HG03025 (cell line): Measurements from ENCODE around the gene ARID1B.

Experiments
- ATAC-seq: cut with Tn5 transposase; IDR thresholded peaks from one replicate; pipeline ENCODE4 v1.9.1; 2021; ENCODE audit warnings: mild to moderate bottlenecking, moderate library complexity; ENCODE audit not compliant: unreplicated experiment, low FRiP score

The ARID1B gene

DNA sequence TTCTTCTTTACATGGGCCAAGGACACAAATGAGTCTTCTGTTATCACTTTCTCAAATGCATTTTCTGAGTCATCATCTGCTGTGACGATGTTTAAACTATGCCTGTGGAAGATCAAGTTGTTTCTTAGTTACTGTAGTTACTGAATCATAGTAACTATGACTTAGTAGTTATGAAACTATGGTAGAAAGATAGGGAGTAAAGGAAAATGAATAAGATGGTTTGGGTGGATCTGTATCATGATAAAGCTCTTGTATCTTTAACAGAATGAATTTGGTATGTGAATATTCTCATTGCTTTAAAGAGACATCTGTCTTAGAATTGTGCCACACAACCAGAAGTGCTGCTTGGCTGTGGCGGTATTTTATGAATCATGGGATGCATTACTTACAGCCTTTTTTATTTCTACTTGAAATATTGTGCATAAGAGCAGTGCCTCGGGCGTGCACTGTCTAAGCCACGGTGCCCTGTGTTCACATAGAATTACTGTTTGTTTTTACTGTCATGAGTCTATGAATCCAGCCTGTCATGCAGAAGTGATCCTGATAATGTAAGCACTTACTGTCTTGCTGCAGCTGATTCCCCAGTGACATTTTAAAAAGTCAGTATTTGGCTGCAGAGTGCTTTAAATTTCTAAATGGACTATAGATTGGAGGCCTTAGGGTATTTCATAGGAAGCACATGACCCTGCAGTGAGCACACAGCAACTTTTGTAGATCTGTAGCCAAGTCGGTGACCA is 330.9 kb downstream of the ARID1B start:
- ATAC-seq, result no peak

GRCh38 chr6:157108923-157109322 is 331.7 kb downstream of the ARID1B start:
- ATAC-seq, result no peak

- ATAC-seq, result no peak
These were observed 333.4 kb downstream of the ARID1B start for GRCh38 chr6:157110607-157111006.

DNA sequence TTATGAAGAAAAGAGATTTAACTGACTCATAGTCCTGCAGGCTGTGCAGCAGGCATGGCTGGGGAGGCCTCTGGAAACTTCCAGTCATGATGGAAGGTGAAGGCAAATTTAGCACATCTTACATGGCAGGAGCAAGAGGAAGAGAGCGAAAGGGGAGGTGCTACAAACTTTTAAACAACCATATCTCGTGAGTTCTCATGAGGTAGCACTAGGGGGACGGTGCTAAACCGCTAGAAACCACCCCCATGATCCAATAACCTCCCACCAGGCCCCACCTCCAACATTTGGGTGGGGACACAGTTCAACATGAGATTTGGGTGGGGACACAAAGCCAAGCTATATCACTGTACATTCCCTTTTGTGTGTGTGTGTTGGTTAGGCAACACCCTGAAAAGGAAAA is 336.2 kb downstream of the ARID1B start:
- ATAC-seq, result no peak

DNA sequence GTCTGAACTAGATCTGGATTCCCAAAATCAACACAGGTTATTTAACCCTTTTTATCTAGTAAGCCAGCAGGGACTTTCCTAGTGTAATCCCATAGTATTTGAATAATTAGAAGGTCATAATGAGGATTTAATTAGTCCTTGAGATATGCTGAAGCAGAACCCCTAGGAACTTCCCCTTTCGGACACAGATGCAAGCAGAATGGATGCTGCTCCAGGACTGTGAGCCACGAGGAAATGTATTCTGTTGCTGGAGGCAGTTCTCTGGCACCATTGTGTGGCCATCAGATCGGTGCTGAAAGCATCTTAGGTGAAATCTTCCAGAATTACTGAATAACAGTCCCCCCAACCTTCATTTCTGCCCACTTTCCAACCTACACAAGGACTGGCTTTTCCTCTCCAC is 339.2 kb downstream of the ARID1B start:
- no peak for ATAC-seq

- no peak for ATAC-seq
These were observed 340.4 kb downstream of the ARID1B start for GRCh38 chr6:157117431-157118095.

DNA sequence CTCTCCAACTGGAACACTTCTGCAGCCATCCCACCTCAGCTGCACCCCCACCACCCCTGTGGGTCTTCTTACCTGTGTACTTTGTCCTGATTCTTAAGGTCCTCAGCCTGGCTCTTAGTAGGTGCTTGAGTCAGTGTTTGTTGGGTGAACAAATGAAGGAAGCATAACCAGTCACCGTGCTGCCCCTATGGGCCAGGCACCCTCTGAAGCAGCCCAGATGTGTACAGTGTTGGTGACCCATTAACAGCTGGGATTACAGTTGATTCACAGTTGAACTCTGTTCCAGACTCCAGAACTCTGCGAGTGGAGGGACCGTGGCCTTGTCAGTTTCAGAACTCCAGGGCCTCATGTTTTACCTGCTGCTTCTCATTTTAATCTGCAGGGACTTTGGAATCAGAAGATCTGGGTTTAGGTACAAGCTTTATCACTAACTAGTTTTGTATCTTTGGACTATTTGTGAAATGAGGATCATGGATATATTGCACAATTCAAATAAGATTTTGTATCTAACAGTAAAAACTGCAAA is 342.4 kb downstream of the ARID1B start:
- ATAC-seq, result no peak

DNA sequence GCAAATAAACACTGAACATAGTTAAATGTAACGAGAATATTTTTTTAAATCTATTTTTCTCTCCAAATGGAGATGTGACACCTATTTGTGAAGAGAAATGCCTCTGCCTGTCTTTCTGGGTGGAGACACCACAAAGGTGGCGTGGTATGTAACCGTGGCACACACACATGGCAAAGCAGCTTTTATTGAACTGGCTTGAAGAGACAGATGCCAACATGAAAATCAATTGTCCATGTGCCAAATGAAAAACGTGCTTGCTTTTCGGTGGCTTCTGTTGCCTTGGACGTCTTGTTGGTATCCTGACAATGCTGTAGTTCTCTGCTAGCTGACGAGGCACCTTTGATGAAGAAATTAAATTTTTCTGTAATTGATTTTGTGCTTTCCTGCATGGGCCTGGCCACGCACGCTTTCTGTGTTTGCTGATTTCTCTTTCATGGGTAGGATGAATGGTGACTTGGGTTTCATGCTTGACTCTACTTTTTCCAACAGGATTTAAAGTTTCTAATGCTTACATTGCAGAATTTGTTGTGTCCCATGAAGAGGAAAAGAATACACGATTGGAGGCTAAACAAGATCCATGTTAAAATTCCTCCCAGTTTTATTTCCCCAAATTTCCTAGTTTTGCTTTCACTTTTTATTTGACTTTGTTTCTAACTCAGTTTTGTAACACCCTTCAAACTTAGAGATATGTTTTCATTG is 343.5 kb downstream of the ARID1B start:
- ATAC-seq, result no peak

DNA sequence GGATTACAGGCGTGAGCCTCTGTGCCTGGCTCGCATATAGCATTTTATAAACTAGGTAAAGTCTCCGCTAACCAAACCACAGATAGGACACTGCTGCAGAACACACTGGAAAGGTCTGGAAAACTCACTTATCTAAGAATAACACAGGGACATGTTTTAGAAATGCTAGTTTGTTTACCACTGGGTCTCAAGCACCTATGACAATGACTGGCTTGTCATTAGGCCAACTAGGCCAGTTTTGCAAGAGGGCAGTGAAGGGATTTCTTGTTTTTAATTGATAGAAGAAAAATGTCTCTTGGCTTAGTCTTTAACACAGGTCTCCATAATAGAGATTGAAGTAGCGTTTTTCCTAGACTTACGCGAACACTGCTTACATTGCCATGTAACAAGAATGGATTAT is 344.7 kb downstream of the ARID1B start:
- no peak for ATAC-seq

GRCh38 chr6:157123234-157123633 is 346.1 kb downstream of the ARID1B start:
- no peak for ATAC-seq

- ATAC-seq, result no peak
These were observed 347.5 kb downstream of the ARID1B start for GRCh38 chr6:157124485-157125254.

GRCh38 chr6:157125531-157125930 is 348.4 kb downstream of the ARID1B start:
- ATAC-seq, result no peak

GRCh38 chr6:157126183-157127098 is 349.3 kb downstream of the ARID1B start:
- no peak for ATAC-seq

- ATAC-seq, result no peak
These were observed 351.1 kb downstream of the ARID1B start for GRCh38 chr6:157128235-157128775.

DNA sequence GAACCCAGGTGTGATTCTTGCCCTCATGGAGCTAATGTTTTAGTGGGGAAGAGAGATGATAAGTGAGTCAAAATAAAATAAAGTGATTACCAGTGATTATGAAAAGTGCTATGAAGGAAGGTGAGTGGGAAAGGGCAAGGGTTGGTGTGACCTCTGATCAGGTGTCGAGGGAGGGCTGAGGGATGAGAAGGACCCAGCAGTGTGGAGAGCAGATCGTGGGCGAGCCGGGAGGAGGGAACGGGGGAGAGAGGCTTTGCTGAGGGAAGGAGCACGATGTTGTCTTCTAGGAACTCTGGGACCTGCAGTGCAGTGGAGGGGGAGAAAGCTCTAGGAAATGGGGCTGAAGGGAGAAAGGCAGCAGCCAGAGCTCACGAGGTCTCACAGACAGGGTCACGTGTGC is 354.1 kb downstream of the ARID1B start:
- ATAC-seq, result no peak

GRCh38 chr6:157133856-157134255 is 356.7 kb downstream of the ARID1B start:
- no peak for ATAC-seq

DNA sequence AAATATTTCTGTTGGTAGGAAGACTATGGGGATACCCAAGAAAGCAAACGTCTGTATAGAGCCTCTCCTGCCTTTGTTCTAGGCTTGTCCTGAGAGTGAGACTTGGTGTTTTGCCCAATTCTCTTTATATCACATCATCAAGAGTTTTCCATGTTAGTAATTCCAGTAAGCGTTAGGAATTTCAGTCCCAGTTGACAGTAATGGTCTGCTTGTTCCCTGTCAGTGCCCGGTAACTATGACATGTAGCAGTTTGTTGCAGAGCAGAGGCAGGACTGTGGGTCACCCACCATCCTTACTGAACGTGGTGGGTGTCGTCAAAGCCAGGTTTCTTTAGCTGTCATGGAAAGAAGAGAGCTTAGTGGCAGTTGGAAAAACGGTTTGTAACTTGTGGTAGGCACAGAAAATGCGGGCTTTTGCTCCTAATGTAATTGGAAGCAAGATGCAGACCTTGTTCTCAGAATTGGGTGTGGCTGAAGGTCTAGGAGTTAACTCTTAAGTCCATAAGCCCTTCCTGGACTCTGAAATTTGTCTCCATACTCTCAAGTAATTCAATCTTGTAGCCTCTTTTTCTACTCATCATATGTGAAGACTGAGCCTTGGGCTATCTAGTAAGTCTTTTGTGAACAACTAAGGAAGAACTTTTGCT is 357.3 kb downstream of the ARID1B start:
- ATAC-seq, result no peak

DNA sequence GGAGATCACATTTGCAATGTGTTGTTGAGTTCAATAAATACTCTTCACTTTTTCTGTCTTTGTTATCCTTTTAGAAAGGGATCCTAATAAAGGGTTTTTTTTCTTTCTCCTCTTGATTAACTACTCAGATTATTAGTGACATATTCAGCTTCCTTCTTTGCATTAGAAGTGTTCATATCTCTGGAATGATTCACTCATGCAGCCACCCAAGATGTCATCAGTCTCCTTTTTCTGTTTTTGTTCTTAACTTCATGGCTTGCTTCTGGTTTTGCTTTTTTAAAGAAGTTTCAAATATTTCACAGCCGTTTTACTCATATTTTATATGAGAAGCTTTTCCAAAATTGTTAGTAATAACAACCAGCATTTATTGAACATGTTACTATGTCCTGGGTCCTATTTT is 358.5 kb downstream of the ARID1B start:
- ATAC-seq, result no peak

DNA sequence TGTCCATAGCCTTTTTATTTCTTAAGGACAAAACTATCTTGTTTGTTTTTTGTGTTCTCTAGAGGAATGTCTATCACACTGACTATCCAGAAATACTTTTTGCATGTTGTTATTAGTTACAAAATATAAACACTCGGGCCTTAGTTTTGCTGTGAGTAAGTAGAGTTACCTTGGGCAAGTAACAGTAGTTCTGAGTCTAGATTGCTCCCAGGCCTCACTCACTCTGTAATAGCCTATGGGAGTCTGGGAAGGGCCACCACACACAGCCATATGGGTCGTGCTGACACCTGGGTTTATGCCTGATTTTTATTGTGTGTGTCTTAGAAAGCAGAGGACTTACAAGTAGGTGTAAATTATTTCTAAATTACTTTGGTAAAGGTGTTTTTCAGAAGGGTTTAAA is 360.3 kb downstream of the ARID1B start:
- no peak for ATAC-seq
